ENCODE results near the gene EED.

EED gene

DNA sequence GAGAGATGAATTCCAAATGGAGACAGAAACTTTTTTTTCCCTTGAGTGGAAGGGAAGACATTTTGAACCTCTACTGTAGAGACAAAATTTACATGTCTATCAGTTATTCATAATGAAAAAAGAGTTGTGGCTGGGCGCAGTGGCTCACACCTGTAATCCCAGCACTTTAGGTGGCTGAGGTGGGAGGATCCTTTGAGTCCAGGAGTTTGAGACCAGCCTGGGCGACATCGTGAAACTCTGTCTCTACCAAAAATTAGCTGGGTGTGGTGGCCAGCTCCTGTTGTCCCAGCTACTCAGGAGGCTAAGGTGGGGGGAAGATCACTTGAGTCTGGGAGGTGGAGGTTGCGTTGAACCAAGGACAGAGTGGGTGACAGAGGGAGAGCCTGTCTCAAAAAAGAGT lies 4.1 kb downstream of the EED start:
- peak in 1 of 5 experiments; percentile 31 for DNase-seq

DNA sequence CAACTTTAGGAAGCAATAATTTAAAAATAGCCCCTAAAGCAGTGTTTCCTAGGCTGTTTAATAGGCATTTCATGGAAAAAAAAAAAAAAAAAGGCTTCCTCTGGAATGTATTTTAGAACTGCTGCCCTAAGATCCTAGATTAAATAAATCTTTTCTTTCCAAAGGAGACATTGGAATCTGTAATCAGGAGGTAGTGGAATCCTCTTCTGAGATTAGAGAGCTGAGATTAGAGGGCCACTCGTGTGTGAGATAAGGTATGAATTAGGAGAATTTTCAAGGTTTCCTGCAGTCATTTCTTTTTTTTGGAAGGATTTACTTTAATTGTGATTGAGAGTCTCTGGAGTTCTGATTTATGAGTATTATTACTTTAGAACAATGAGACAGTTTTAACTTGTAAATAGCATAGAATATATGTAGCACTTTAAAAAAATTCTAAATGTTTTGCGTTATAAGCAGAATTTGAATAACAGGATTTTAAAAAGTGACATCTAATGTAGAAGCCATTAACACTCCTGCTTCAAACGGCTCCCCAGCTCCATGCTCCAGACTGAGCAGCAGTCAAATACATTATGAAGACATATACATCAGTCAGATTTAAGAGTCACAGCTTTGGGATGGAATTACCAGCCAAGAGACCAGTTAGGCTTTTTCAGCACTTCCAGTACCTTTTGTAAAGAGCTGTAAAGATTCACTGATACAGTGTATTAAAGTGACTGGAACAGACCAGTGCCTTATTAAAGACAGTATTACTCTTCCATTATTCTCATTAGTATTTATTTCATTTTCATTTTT lies 5.0 kb downstream of the EED start:
- DNase-seq = no peak

DNA sequence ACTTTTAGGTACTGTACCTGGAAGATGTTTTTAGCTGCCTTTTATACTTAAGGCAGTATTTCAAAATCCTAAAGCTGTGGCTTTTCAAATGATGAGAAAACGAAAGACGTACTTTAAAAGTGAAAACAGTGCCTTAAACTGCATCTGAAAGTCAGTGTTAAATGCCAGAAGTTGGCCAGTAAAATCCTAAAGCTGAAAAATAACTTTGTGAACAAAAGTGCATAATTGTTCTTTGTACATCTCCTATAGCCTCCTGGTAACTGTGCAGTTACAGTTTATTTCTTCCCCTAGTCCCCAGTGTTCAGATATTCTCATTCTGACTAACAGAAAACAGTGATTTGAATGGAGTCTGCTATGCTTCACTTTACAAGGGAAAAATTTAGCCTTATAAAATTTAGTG lies 6.8 kb downstream of the EED start:
- peak in 1 of 5 experiments; percentile 46 for DNase-seq

DNA sequence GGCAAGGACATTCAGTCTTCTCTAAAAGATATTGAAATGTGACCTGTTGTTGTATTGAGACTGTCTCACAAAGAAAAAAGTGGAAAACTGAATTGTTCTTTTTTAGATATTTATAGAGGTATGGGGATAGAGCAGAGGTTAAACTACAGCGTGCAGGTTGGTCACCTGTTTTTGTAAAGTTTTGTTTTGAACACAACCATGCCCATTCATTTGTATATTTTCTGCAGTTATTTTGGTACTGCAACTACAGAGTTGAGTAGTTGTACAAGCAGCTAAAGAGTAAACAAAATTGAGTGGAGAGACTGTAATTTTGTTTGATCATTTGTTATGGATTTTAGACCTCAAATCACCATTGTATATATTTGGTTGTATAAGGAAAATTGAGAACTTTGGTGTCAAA lies 11.3 kb downstream of the EED start:
- peak in 1 of 5 experiments; percentile 64 for DNase-seq

DNA sequence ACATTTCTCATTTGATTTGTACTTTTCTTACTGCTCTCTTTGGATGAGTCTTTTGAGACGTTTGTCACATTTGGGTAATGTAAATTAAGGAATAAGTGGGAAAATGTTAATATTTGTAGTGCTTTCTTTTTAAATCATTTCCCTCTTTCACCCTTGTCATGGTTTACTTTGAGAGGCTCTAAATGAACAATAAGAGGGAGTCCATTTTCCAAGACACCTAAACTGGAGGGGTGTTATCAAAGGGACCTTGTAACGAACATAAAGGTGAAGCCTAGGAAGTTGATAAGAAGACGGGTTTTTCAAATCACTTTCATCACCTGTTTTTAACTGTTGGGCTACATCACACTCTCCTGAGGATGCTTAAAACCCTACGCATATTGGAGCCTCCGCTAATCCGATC lies 12.1 kb downstream of the EED start:
- DNase-seq = no peak

DNA sequence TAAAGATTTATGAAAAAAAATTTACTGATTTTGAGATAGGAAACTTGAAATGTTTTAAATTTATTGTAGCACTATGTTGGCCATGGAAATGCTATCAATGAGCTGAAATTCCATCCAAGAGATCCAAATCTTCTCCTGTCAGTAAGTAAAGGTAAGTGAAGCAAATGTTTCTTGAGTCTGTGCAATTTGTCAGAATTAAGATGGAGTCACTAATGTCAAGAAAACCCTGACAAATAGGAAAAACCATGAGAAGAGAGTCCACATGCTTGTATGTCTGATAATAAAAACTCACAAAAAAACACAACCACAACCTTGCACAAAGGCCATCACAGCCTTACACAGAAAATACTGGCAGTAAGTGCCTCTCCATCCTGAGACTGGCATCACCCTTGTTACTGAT lies 12.9 kb downstream of the EED start:
- DNase-seq = no peak

DNA sequence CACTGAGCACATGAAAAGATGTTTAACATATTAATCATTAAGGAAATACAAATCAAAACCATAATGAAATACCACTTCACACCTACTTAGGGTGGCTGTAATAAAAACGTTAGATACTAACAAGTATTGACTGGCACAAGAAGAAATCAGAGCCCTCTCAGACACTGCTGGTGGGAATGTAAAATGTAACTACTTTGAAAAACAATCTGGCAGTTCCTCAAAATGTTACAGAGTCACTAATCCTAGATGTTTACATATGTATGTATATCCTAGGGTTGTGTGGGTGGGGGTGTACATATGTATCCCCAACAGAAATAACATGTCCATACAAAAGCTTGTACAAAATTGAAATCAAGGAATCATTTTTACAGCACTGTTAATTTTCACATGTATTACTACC lies 15.2 kb downstream of the EED start:
- DNase-seq = no peak

DNA sequence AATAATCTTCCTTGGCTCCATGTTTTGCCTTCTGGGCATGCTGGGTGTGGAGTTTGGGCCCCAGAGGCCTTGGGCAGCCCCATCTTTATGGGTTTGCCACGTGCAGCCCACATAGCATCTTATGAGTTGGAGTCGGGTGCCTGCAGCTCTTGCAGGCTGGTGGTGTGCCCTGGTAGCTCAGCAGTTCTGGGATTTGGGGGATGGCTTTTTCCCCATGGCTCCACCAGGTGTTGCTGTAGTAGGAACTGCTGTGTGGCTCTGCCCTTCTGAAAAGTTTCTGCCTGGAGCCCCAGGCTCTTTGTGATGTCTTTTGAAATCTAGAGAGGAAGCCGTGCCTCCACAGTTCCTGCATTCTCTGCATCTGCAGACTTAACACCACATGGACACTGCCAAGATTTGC lies 16.8 kb downstream of the EED start:
- no peak for DNase-seq

DNA sequence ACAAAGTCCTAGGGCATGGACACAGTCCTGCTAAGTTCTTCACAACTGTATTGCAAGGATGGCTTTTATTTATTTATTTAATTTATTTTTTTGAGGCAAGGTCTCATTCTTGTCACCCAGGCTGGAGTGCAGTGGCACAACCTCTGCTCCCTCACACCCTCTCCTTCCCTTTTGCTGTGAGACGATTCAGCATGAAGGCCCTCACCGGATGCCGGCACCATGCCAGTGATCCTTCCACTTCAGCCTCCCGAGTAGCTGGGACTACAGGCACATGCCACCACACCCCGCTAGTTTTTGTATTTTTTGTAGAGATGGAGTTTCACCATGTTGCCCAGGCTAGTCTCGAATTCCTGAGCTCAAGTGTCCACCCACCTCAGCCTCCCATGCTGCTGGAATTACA lies 17.8 kb downstream of the EED start:
- DNase-seq = no peak

DNA sequence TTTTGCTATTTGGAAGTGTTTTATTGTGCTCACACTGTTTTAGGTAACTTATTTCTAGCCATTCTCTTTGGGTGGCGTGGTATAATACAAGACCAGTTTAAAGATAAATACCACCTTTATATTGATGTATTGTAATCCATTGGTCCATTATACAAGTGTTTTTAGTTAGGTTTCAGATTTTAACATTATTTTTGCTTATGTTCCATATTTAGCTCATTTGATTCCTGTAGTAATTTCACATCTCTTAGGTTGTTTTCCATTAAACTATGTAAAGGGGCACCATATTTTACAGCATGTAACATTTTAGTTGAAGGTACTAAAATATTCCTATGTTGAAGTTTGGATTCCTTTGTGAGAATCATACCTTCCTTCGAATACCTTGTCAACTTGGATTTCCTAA lies 20.1 kb downstream of the EED start:
- DNase-seq = no peak

DNA sequence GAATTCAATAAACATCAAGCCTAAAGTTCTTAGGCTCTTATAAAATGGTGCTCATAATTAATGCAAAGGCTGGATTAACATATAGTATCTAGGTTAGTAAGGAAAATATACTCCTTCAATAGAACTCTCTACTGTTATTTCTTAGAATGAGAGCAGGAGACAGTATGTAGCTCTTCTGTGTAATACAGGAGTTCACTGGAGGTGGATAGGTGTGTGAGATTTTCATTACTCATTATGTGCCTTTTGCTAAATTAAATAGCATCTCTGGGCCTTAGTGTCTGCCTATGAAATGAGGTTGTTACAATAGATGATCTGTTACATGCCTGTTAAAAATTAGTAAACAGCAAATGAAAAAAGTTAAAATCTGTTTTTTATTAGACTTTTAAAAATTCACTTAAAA lies 20.6 kb downstream of the EED start:
- no peak for DNase-seq

DNA sequence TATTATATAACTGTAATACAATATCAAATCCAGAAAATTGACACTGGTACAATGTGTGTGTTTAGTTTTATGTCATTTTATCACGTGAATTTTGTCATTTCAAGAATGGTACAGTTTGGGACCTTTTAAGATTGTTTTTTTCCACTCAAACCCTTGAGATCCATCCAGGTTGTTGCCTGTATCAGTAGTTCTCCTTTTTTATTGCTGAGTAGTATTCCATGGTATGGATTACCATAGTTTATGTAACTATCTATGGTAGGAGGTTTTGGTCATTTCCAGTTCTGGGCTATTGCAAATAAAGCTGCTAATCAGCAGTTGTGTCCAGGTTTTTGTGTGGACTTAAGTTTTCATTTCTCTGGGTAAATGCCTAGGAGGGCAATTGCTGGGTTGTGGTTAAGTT lies 25.1 kb downstream of the EED start:
- DNase-seq = no peak

DNA sequence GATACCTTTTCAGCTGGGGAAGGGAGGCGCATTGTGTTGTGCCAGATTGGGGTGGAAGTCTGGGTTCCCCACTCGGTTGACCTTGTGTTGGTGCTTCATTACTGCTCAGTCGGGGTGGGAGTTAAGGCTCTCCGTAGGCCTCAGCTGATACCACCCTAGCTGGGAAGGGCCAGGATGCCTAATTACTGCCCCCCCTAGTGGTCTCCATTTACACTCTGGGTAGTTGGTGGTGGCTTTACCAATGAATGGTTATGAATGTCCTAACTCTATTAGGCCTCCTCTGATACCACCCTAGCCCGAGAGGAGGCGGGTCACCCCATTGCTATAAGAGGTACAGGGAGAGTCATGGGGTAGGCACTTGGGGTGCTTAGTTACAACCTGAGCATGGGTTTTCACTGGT lies 29.9 kb downstream of the EED start:
- DNase-seq = no peak

DNA sequence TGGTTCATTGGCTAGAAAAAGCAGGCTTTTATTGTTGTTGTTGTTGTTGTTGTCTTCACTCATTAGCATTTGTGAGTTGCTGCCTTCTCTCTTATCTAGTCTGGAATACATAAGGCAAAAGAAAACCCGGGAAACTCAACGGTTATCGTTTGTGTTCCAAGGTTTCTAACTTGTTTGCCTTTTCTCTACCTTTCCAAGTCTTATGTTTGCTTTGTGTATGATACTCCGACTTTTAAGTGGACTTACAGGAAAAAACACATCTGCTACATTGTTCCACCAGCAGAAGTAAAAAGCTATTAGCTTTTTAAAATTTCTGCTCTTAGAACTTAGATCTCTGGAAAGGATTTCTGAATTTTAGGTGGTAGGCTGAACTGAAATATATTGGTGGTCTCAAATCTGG lies 30.4 kb downstream of the EED start:
- no peak for DNase-seq

DNA sequence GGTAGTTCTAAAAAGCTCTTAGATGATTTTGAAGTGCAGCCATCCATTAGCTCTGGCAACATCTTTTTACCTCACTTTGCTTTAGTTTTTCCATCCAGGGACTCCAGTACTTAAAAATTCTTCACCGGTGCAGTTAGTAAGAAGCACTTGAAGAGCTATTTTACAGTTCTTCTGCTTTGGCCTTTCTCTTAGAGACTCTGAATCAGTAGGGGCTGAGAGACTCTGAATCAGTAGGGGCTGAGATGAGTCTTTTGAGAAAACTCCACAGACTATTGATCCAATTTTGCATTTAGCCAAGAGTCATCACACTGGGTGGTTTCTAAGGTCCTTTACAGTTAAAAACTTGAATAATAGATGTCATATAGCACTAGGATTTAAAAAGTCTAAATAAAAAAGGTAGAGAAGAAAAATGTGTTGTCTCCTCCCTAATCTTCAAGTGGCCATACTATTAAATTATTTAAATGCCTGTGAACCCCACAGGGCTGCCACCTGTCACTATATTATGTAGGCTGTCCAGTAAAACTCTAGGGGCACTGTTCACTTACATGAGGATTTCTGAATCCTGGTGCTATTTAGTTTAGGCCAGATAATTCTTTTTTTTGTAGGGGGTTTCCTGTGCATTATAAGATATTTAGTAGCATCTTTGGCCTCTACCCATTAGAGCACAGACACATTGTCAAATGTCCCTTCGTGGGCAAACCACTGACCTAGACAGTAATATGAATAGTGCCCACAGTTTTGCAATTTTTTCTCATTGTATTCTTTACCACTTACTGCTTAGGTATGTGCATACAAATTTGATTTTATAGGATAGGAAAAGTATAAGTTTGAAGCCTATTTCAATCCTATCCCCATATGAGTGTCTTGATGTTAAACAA lies 31.2 kb downstream of the EED start:
- no peak for DNase-seq

DNA sequence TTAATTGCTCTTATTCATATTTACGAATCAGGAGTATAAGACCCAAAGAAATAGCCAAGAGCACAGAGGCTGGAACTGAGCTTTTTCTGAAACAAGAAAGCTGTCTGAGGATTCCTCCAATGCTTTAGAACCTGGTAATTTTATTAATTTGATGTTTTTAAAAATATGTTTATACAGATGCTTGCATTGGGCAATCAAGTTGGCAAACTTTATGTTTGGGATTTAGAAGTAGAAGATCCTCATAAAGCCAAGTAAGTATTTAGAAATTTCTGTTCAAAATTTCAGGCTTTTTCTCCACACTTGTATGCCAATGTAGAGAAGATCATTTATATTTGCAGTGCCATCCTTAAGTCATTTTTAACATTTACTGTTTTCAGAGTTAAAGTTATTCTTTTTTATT lies 33.2 kb downstream of the EED start:
- no peak for DNase-seq

DNA sequence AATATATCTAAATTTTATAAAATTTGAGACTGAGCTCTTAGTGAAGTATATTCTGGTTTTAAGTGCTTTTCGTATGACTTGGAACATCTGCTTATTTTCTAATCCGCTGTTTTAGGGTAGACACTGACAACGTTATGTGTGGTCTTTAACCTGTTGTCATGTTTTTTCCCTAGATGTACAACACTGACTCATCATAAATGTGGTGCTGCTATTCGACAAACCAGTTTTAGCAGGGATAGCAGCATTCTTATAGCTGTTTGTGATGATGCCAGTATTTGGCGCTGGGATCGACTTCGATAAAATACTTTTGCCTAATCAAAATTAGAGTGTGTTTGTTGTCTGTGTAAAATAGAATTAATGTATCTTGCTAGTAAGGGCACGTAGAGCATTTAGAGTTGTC lies 33.7 kb downstream of the EED start:
- no peak for DNase-seq

DNA sequence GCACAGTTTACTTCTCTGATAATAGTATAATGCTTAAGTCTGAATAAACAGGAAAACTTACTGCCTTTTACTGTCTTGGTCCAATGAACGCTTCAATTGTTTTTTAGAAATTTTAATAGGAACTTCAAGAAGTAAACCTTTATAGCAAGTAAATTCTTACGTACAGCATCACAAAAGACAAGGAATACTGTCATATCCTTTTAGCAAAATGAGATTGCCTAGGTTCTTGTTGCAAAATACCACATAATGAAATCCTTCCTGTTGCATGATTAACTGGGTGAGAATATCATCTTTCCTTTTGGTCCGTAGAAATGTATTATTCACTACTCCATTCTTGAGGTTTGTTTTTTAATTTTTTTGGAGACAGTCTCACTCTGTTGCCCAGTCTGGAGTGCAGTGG lies 35.2 kb downstream of the EED start:
- DNase-seq = no peak

DNA sequence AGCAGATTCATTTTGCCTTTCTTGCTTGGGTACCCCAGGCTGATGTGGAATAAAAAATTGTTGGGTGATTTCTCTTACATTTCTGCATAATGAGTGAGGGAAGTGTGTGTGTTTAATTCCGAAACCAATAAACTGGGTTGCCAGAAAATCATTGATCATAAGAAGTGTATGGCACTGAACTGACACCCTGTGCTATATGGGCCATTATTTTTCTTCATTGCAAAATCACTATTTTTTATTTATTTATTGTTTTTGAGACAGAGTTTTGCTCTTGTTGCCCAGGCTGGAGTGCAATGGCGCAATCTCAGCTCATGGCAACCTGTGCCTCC lies 42.9 kb downstream of the EED start:
- DNase-seq = no peak

DNA sequence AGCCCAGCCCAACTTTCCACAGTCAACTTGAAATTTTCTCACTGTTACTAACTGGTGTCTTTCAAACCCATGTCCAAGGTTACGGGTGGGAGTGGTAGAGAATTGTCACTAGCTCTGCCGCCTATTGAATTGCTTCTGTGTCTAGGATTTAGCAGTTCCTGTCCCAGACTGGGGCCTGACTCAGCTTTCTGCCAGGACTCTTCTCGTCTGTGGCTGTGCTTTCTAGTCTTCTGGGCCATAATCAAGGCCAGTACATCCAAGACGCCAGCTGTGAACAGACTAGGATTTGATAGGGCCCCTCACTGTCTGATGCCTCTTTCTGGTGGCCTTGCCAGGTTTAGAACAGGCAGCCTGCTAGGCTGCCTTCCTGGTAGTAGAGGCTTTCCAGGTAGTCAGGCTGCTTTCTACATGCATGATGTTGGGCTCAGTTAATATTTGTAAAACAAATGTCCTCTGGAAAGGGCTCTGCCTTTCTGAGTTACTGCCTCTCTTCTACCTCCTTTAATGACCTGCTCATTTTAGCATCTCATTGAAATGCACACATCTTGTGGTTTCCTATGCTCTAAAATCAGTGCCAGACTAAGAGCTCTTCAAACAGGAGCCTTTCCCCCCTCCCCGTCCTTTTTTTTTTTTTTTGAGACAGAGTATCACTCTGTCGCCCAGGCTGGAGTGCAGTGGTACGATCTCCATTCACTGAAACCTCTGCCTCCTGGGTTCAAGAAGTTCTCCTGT lies 44.4 kb downstream of the EED start:
- DNase-seq = peak in 1 of 5 experiments; percentile 78

DNA sequence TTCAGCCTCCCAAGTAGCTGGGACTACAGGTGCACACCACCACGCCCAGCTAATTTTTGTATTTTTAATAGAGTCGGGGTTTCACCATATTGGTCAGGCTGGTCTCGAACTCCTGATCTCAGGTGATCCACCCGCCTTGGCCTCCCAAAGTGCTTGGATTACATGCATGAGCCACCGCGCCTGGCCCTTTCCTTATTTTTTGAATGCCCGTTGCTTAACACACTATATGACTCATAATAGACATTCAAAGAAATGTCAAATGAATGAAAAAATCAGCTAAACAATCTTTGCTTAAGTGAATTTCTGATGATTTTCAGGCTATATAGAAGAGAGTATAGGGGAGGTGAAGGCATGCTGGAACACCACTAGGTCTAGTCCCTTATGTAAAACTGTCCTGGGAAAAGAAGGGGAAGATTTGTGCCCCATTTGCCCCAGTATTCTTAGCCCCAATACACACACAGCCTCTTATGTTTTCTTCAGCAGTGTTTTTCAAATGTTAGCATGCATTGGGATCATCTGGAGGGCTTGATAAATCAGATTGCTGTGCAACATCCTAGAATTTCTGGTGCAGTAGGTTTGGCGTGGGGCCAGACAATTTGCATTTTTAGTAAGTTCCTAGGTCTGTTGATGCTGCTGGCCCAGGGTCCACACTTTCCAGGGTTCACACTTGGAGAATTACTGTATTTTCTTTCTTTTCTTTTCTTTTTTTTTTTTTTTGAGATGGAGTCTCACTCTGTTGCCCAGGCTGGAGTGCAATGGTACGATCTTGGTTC lies 45.1 kb downstream of the EED start:
- peak in 1 of 5 experiments; percentile 49 for DNase-seq

DNA sequence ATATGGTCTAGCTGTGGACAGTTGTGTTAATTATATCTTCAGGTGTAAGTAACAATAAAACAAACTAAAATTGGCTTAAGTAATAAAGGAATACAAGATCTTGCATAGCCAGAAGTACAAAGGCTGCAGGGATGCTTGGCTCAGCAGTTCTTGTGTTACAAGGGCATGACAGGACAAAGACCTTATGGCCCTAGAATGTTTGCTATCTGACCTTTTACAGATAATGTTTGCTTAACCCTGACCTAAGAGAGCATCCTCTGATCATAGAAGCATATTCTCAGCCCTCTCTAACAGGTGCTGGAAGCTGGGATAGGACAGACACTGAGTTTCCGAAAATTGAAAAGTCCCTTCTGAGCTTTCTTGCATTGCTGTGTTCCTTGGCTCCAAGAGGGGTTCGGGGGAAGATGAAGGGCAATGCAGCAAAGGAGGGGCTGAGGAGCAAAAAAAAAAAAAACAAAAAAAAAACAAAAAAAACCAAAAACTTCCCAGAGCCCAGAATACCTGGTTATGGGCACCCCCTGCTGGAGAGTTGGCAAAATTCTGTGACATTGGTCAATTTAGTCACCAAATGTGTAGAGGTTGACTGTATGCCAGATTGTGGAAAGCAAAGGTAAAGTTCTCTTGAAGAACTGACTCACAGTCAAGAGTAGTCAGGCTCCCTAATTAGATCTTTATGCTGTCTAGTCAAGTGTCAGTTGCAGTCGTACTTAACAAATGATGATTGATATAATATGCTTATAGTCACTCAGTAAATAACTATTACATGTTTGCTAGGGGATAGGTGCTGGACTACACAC lies 47.1 kb downstream of the EED start:
- DNase-seq = peak in 4 of 5 experiments; percentile 34 to 82 (median 53)
